H1 (cell line): ENCODE data around the gene PPID. TPM values are rescaled to one million over a fixed set of nuclear protein-coding genes. Genes with fewer than 3 reads are reported as not detected.

Source experiments
- CTCF ChIA-PET: fragments of 300-600 bp; sonication (Branson Sonifier 250); formaldehyde crosslinking; loops from one replicate; lab custom pipeline; 2021; ENCODE audit not compliant: partially characterized antibody; lab: Charles Lee
- POLR2A ChIA-PET: fragments of 300-600 bp; sonication (Branson Sonifier 250); formaldehyde crosslinking; loops from one replicate; lab custom pipeline; 2021; ENCODE audit warnings: inconsistent platforms; ENCODE audit not compliant: partially characterized antibody; lab: Charles Lee
- DNase-seq, 2 experiments: peaks; one replicate each; pipeline versions ENCODE4 v3.0.0 to v3.0.0-alpha.2; 2010 to 2022; ENCODE audit warnings: low spot score in 2 of 2, low read depth in 1 of 2, mixed read lengths in 1 of 2
- FAIRE-seq: peaks from 2 replicates; lab custom pipeline; 2011; peaks lifted over from hg19 to GRCh38; lab: Jason Lieb, UNC
- H2AFZ ChIP-seq: 2 replicates; pipeline ENCODE4 v1.8.1; 2012; ENCODE audit warnings: low read length, inconsistent platforms
- H2AK5ac ChIP-seq: 2 replicates; pipeline ENCODE4 v1.6.1; 2013; ENCODE audit warnings: low read depth, low read length
- H2BK120ac ChIP-seq: replicated peaks from 2 replicates; pipeline ENCODE3; 2013; ENCODE audit warnings: low read depth, low read length, inconsistent platforms
- H2BK12ac ChIP-seq: 2 replicates; pipeline ENCODE4 v1.6.1; 2013; ENCODE audit warnings: low read depth, low read length
- H2BK15ac ChIP-seq: 2 replicates; pipeline ENCODE4 v1.6.1; 2013; ENCODE audit warnings: low read length
- H2BK20ac ChIP-seq: 2 replicates; pipeline ENCODE4 v1.6.1; 2013; ENCODE audit warnings: low read length
- H2BK5ac ChIP-seq: 2 replicates; pipeline ENCODE4 v1.6.1; 2013; ENCODE audit warnings: low read depth, low read length
- H3K14ac ChIP-seq: 2 replicates; pipeline ENCODE4 v1.6.1; 2013; ENCODE audit warnings: inconsistent platforms; ENCODE audit not compliant: insufficient read length
- H3K18ac ChIP-seq: 2 replicates; pipeline ENCODE4 v1.6.1; 2013; ENCODE audit warnings: low read length; ENCODE audit errors: extremely low read depth
- H3K23ac ChIP-seq: 2 replicates; pipeline ENCODE4 v1.6.1; 2013; ENCODE audit warnings: inconsistent platforms; ENCODE audit not compliant: insufficient read length
- H3K23me2 ChIP-seq: 2 replicates; pipeline ENCODE4 v1.6.1; 2013; ENCODE audit warnings: low read depth, low read length
- H3K27ac ChIP-seq: 2 replicates; pipeline ENCODE4 v1.6.1; 2011; ENCODE audit warnings: low read depth, low read length, inconsistent platforms
- H3K27me3 ChIP-seq, 4 experiments: replicated peaks in 1 of 4; 1 replicate in 1 of 4; 2 replicates in 3 of 4; pipeline versions ENCODE4 v1.6.1 to v1.8.1; 2011 to 2013; ENCODE audit warnings: low read length in 3 of 4, mild to moderate bottlenecking in 3 of 4, inconsistent platforms in 2 of 4, mixed read lengths in 2 of 4, moderate library complexity in 1 of 4; ENCODE audit not compliant: control insufficient read depth in 3 of 4, insufficient read depth in 3 of 4; ENCODE audit errors: extremely low read depth in 1 of 4
- H3K36me3 ChIP-seq, 4 experiments: 2 replicates each; pipeline versions ENCODE4 v1.6.1 to v1.8.1; 2011 to 2013; ENCODE audit warnings: mild to moderate bottlenecking in 4 of 4, low read length in 3 of 4, moderate library complexity in 2 of 4, control low read depth in 1 of 4, inconsistent platforms in 1 of 4; ENCODE audit not compliant: insufficient read depth in 4 of 4, control insufficient read depth in 2 of 4
- H3K4ac ChIP-seq: replicated peaks from 2 replicates; pipeline ENCODE3; 2013; ENCODE audit warnings: low read length, low read depth, mixed read lengths, inconsistent platforms; ENCODE audit not compliant: insufficient read length
- H3K4me1 ChIP-seq, 4 experiments: replicated peaks in 1 of 4; 1 replicate in 1 of 4; 2 replicates in 3 of 4; pipeline versions ENCODE4 v1.6.1 to v1.8.1; 2011 to 2013; ENCODE audit warnings: low read length in 3 of 4, inconsistent platforms in 2 of 4, mixed read lengths in 1 of 4; ENCODE audit not compliant: insufficient read depth in 4 of 4, control insufficient read depth in 3 of 4
- H3K4me2 ChIP-seq, 2 experiments: 2 replicates each; pipeline versions ENCODE4 v1.6.1 to v1.8.1; 2011 to 2013; ENCODE audit warnings: low read depth in 2 of 2, low read length in 2 of 2, control low read depth in 1 of 2, inconsistent platforms in 1 of 2, mild to moderate bottlenecking in 1 of 2; ENCODE audit not compliant: insufficient read depth in 1 of 2
- H3K4me3 ChIP-seq, 4 experiments: fragments of 200-600, 300-600 bp in 1 of 4; sonication (generic), shearing (Covaris generic), sonication (Bioruptor Twin) in 1 of 4; 2 replicates each; pipeline versions ENCODE4 v1.5.1 to v1.8.1; 2011 to 2016; ENCODE audit warnings: low read length in 4 of 4, low read depth in 3 of 4, control low read depth in 2 of 4, inconsistent platforms in 2 of 4, mild to moderate bottlenecking in 2 of 4, mixed read lengths in 1 of 4, moderate library complexity in 1 of 4; ENCODE audit not compliant: insufficient read depth in 2 of 4; ENCODE audit errors: extremely low read depth in 1 of 4
- H3K56ac ChIP-seq: replicated peaks from 2 replicates; pipeline ENCODE3; 2013; ENCODE audit warnings: low read depth, mild to moderate bottlenecking, mixed read lengths, low read length, inconsistent platforms; ENCODE audit not compliant: insufficient read length
- H3K79me1 ChIP-seq: 2 replicates; pipeline ENCODE4 v1.6.1; 2013; ENCODE audit warnings: low read depth, low read length, control low read depth
- H3K79me2 ChIP-seq, 2 experiments: 2 replicates each; pipeline versions ENCODE4 v1.6.1 to v1.8.1; 2012 to 2013; ENCODE audit warnings: low read length in 2 of 2, mild to moderate bottlenecking in 2 of 2, inconsistent platforms in 1 of 2; ENCODE audit not compliant: insufficient read depth in 2 of 2, control insufficient read depth in 1 of 2
- H3K9ac ChIP-seq, 4 experiments: replicated peaks in 1 of 4; 1 replicate in 1 of 4; 2 replicates in 3 of 4; pipeline versions ENCODE4 v1.6.1 to v1.8.1; 2011 to 2013; ENCODE audit warnings: low read depth in 3 of 4, low read length in 3 of 4, control low read depth in 2 of 4, mild to moderate bottlenecking in 2 of 4, moderate library complexity in 2 of 4, inconsistent platforms in 1 of 4; ENCODE audit errors: extremely low read depth in 1 of 4
- H3K9me3 ChIP-seq, 2 experiments: 2 replicates each; pipeline versions ENCODE4 v1.6.1 to v1.8.1; 2012 to 2013; ENCODE audit warnings: mild to moderate bottlenecking in 2 of 2, moderate library complexity in 2 of 2, control low read depth in 1 of 2, inconsistent platforms in 1 of 2, low read depth in 1 of 2, low read length in 1 of 2, mixed read lengths in 1 of 2; ENCODE audit not compliant: insufficient read depth in 2 of 2
- H4K20me1 ChIP-seq, 2 experiments: replicated peaks in 1 of 2; 2 replicates each; pipeline versions ENCODE3 to v1.8.1; 2011 to 2013; ENCODE audit warnings: inconsistent platforms in 2 of 2, low read length in 2 of 2, mild to moderate bottlenecking in 1 of 2; ENCODE audit not compliant: insufficient read depth in 2 of 2, control insufficient read depth in 1 of 2
- H4K5ac ChIP-seq: 2 replicates; pipeline ENCODE4 v1.6.1; 2013; ENCODE audit warnings: low read length, low read depth, mixed read lengths, inconsistent platforms; ENCODE audit not compliant: insufficient read length
- H4K8ac ChIP-seq: 2 replicates; pipeline ENCODE4 v1.8.0; 2013; ENCODE audit warnings: mild to moderate bottlenecking, moderate library complexity, low read length, inconsistent platforms; ENCODE audit not compliant: insufficient read depth; ENCODE audit errors: extremely low read depth
- H4K91ac ChIP-seq: replicated peaks from 2 replicates; pipeline ENCODE3; 2013; ENCODE audit warnings: low read length, mixed read lengths, inconsistent platforms; ENCODE audit not compliant: insufficient read length
- ASH2L ChIP-seq: fragments of 200-600, 300-600 bp; sonication (generic); IDR thresholded peaks from one replicate; pipeline ENCODE4 v1.7.1; 2017; ENCODE audit warnings: low read length
- ATF2 ChIP-seq: IDR thresholded peaks from 2 replicates; pipeline ENCODE4 v1.6.1; 2012; ENCODE audit warnings: low read length, inconsistent platforms
- ATF3 ChIP-seq: IDR thresholded peaks from 2 replicates; pipeline ENCODE4 v1.6.1; 2011; ENCODE audit warnings: low read depth, mild to moderate bottlenecking, low read length; ENCODE audit not compliant: insufficient read depth
- BCL11A ChIP-seq, 2 experiments: IDR thresholded peaks; one replicate each; pipeline ENCODE4 v1.6.1; 2011; ENCODE audit warnings: low read depth in 2 of 2, low read length in 2 of 2, mild to moderate bottlenecking in 2 of 2
- GTF2F1 ChIP-seq: IDR thresholded peaks from 2 replicates; pipeline ENCODE4 v1.6.1; 2012; ENCODE audit warnings: low read depth, low read length, improper control_type of control experiment, borderline replicate concordance
- KDM5A ChIP-seq: fragments of 200-600 bp; IDR thresholded peaks from 2 replicates; pipeline ENCODE4 v1.7.1; 2012; ENCODE audit warnings: mild to moderate bottlenecking, low read length, inconsistent platforms, mixed read lengths
- SAP30 ChIP-seq: fragments of 300-600 bp; sonication (generic); IDR thresholded peaks from 2 replicates; pipeline ENCODE4 v1.7.1; 2012; ENCODE audit warnings: low read length, moderate library complexity, mild to moderate bottlenecking, inconsistent platforms; ENCODE audit not compliant: insufficient read depth, insufficient replicate concordance
- SRF ChIP-seq: IDR thresholded peaks from 2 replicates; pipeline ENCODE4 v1.6.1; 2011; ENCODE audit warnings: mild to moderate bottlenecking, low read depth, low read length, moderate library complexity
- TAF1 ChIP-seq: IDR thresholded peaks from 2 replicates; pipeline ENCODE4 v1.6.1; 2011; ENCODE audit warnings: mild to moderate bottlenecking, low read depth, low read length
- TBP ChIP-seq: IDR thresholded peaks from 2 replicates; pipeline ENCODE4 v1.6.1; 2011; ENCODE audit warnings: low read depth, low read length, improper control_type of control experiment
- WGBS, 2 experiments: shearing (Covaris generic) in 1 of 2; methylation state at CpG; one replicate each; pipeline versions ENCODE4 v1.1.6 to v1.1.7; 2013 to 2015; ENCODE audit warnings: low lambda C conversion rate in 2 of 2, mixed read lengths in 2 of 2, inconsistent platforms in 1 of 2, low coverage in 1 of 2, missing lambda C conversion rate in 1 of 2; ENCODE audit not compliant: insufficient replicate concordance in 2 of 2, insufficient coverage in 1 of 2, insufficient read length in 1 of 2; ENCODE audit errors: extremely low coverage in 1 of 2, missing lambda C conversion rate in 1 of 2; 5-methylcytosine and 5-hydroxymethylcytosine counted together
- polyA plus RNA-seq, 7 experiments: library from polyadenylated mRNA; depleted of rRNA in 3 of 7; stranded (reverse) in 5 of 7; unstranded in 2 of 7; fragments of >200 nt in 5 of 7; fragments of 200-250 nt in 2 of 7; gene quantifications; 1 replicate in 5 of 7; 2 replicates in 1 of 7; 4 replicates in 1 of 7; pipeline versions ENCODE4 v1.2.1 to v1.2.3, GENCODE V29; 2011 to 2013; ENCODE audit warnings: missing spikeins in 2 of 7, mixed read lengths in 2 of 7
- total RNA-seq: library from RNA; stranded (reverse); fragmentation: NEBNext Ultra II Directional; extraction: Animal tissue kit (Norgen Biotek cat#: 25700); gene quantifications from 2 replicates; pipeline ENCODE4 v1.2.1, GENCODE V29; 2021

PPID gene
- total and polyA plus RNA-seq, 2 of the 8 experiments (the other 6 are each of a cell fraction or from before 2014, with no cell fraction given): 20.2 to 53.2 TPM

- no peak overlapping the region for H2AFZ ChIP-seq
- 98% methylated on average over 5 of the region's 5 CpGs; no CpG with 5 or more reads in 1 of the 2 experiments for WGBS, 2 experiments
- POLR2A ChIA-PET: interaction anchor here (0.6 kb wide), 1 partner anchor 21 kb away, joined by 3 read pairs; no protein-coding TSS in a partner anchor
- TF ChIP-seq ATF3: no peak
- TF ChIP-seq TAF1: no peak
- TF ChIP-seq ATF2: no peak
- no peak for TF ChIP-seq ASH2L
- TF ChIP-seq BCL11A (IDR thresholded peaks at IDR 0.05; ENCODE audit: low read depth in 2 of 2, low read length in 2 of 2): no peak
- TF ChIP-seq SRF: no peak
- no peak for TF ChIP-seq SAP30
- no peak for TF ChIP-seq KDM5A
- no peak for TF ChIP-seq GTF2F1
- no peak for TF ChIP-seq TBP
These were observed 31.4 kb upstream of the PPID start for GRCh38 chr4:158754385-158755180.

More at GRCh38 chr4:158754385-158755180, 31.4 kb upstream of the PPID start:
- Histone ChIP-seq H3K27ac (no peak overlapping the region), H3K9me3 (peaks cover 0 to 6% of the 10 kb centered on the region in 2 experiments; a peak in 2 of 4 replicates), H3K4me1 (no peaks in the 10 kb centered on the region), H3K79me2 (no peaks in the 10 kb centered on the region), H3K27me3 (no peaks in the 10 kb centered on the region), H2BK5ac (no peak overlapping the region), H3K18ac (no peak overlapping the region), H3K9ac (no peak overlapping the region), H4K8ac (no peak overlapping the region), H3K14ac (no peak overlapping the region), H2BK15ac (no peak overlapping the region), H3K4me3 (no peak overlapping the region), H3K79me1 (no peaks in the 10 kb centered on the region), H2BK120ac (no peak overlapping the region), H2AK5ac (no peak overlapping the region), H3K4me2 (no peak overlapping the region), H4K20me1 (no peaks in the 10 kb centered on the region), H4K5ac (no peak overlapping the region), H3K23ac (no peak overlapping the region), H3K23me2 (no peaks in the 10 kb centered on the region), H3K36me3 (no peaks in the 10 kb centered on the region), H4K91ac (no peak overlapping the region), H2BK12ac (no peak overlapping the region), H3K4ac (no peak overlapping the region), H3K56ac (no peak overlapping the region), H2BK20ac (no peak overlapping the region)
- DNase-seq (no peak), FAIRE-seq (no peak)
- CTCF ChIA-PET: interaction anchor here (0.5 to 0.6 kb wide), 2 partner anchors 16 to 85 kb away, joined by 3 read pairs; no protein-coding TSS in a partner anchor
